ENCODE data around the gene OVAAL.

DNA sequence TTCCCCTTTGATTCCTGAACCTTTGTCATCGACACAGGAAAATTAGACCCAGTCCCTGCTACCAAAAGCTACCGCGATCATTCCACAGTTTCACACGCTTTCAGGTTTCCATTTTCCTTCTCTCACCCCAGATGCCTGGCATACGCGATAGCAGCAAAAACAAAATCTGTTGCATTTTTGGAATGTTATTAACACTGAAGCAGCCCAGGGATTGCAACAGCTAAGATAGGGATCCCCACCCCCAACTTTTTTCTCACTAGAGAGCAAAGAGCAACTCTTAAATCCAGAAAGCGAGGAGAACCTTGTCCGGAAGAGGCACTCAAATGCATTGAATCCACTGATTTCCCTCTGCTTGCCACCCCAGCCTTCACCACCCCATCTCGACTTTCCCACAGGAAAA, 8.9 kb downstream of the OVAAL start:
- TF ChIP-seq POLR2A (IDR thresholded peaks at IDR 0.05; ENCODE audit: low read depth, low read length) (no peak), NR2C1 (IDR thresholded peaks at IDR 0.05) (no peak), POLR2AphosphoS2 (IDR thresholded peaks at IDR 0.05; ENCODE audit: low read depth, low read length) (no peak), LARP7 (IDR thresholded peaks at IDR 0.05) (no peak), TCF3 (IDR thresholded peaks at IDR 0.05; ENCODE audit: borderline replicate concordance, insufficient read depth, low read depth, low read length) (no peak), TAF1 (IDR thresholded peaks at IDR 0.05; ENCODE audit: borderline replicate concordance, low read depth, low read length) (no peak), SPI1 (IDR thresholded peaks at IDR 0.05; ENCODE audit: borderline replicate concordance, insufficient read depth, low read depth, low read length) (no peak)
- TF ChIP-seq, protein P1, sequence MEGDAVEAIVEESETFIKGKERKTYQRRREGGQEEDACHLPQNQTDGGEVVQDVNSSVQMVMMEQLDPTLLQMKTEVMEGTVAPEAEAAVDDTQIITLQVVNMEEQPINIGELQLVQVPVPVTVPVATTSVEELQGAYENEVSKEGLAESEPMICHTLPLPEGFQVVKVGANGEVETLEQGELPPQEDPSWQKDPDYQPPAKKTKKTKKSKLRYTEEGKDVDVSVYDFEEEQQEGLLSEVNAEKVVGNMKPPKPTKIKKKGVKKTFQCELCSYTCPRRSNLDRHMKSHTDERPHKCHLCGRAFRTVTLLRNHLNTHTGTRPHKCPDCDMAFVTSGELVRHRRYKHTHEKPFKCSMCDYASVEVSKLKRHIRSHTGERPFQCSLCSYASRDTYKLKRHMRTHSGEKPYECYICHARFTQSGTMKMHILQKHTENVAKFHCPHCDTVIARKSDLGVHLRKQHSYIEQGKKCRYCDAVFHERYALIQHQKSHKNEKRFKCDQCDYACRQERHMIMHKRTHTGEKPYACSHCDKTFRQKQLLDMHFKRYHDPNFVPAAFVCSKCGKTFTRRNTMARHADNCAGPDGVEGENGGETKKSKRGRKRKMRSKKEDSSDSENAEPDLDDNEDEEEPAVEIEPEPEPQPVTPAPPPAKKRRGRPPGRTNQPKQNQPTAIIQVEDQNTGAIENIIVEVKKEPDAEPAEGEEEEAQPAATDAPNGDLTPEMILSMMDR (IDR thresholded peaks at IDR 0.05 in 2 of 3, conservative IDR thresholded peaks at IDR 0.05 in 1 of 3; ENCODE audit: control insufficient read depth in 2 of 3, extremely low read depth in 1 of 3, insufficient read depth in 1 of 3, low read depth in 3 of 3, low read length in 3 of 3), result no peak
- TF ChIP-seq, protein P2, sequence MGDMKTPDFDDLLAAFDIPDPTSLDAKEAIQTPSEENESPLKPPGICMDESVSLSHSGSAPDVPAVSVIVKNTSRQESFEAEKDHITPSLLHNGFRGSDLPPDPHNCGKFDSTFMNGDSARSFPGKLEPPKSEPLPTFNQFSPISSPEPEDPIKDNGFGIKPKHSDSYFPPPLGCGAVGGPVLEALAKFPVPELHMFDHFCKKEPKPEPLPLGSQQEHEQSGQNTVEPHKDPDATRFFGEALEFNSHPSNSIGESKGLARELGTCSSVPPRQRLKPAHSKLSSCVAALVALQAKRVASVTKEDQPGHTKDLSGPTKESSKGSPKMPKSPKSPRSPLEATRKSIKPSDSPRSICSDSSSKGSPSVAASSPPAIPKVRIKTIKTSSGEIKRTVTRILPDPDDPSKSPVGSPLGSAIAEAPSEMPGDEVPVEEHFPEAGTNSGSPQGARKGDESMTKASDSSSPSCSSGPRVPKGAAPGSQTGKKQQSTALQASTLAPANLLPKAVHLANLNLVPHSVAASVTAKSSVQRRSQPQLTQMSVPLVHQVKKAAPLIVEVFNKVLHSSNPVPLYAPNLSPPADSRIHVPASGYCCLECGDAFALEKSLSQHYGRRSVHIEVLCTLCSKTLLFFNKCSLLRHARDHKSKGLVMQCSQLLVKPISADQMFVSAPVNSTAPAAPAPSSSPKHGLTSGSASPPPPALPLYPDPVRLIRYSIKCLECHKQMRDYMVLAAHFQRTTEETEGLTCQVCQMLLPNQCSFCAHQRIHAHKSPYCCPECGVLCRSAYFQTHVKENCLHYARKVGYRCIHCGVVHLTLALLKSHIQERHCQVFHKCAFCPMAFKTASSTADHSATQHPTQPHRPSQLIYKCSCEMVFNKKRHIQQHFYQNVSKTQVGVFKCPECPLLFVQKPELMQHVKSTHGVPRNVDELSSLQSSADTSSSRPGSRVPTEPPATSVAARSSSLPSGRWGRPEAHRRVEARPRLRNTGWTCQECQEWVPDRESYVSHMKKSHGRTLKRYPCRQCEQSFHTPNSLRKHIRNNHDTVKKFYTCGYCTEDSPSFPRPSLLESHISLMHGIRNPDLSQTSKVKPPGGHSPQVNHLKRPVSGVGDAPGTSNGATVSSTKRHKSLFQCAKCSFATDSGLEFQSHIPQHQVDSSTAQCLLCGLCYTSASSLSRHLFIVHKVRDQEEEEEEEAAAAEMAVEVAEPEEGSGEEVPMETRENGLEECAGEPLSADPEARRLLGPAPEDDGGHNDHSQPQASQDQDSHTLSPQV (IDR thresholded peaks at IDR 0.05), result no peak
